EL (cell line): Measurements from ENCODE around the gene DENND5A.

ENCODE experiments used
- DNase-seq: peaks from one replicate; pipeline ENCODE4 v3.0.0-alpha.2; 2016

DENND5A gene

DNA sequence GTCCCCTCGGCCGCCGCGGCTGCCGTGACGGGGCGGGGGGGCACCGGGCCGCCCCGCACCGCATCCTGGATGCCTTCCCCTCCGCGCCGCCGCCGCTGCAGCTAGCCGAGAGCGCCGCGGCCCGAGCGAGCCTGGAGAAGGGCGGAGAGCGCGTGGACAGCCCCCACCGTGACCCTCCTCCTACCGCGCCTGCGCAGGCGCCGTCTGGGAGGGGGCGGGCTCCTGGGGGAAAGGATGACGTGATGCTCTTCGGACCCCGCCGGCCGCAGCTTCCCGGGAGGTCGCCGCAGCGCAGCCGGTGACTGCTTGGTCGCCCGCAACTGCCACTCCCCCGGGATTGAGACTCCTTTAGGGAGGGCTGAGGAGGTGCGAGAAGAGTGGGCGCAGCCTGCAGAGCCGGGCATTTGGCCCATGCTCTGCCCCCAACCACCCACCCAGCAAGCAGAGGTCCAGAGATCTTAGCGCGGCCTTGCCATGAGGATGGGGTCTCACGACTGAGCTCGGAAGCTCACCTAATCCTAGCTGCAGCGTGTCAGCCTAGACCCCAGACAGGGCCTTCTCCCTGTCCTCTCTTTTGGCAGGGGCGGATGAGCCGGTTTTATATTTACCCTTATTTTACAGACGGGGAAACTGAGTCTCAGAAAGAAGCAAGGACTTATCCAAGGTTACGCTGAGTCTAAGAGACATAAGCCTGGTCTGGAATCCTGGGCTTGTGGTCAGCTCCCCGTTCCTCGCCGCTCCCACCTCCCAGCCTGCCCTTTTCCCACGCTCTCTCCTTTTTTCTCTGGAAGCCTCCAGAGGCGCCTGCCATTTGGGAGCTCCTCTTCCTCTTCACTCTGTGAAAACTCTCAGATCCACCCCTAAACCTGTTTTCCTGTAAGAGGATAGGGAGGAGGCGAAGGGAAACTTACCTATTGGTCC is at the start of gene DENND5A:
DENND5A (minus strand) TSS at position 140 of the 921 bp plus-strand sequence. CDS start 281 bp downstream, outside the sequence.
- peak; percentile 90 for DNase-seq

DNA sequence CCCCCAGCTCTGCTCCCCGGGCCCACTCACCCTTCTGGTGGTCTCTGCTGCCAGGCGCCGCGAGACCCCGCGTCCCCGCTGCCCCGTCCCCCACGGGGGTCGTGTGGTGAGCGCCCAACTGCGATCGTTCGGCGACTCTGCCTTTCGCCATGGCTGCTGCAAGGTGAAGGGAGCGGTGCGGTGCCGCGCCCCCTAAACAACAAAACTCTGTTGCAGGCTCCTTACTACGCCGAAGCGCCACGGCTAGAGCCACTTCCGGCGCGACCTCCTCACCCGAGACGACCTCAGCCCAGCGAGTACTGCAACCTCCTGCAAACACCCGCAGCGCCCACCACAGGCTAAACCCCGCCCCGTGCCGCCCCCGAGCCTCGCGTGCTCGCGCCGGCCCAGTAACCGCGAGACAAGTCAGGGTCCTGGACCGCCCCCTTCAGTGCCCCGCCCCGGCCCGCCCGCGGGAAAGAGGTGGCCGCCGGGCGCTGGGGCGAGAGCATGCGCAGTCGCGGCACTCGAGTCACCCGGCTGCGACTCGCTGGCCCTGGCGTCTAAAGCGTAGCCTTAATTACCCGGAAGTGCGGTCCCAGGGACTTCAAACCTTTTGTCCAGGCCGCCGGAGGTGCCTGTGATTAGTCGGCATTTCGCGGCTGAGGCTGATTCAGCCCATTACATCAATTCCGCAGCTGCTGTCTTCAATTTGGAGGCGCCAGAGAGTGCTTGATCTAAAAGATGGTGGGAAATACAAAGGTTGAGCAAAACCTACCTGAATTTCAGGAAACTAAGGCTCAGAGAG is 49.3 kb upstream of the DENND5A start, which contains the start of gene TMEM41B:
TMEM41B (minus strand) TSS at position 303 of the 787 bp plus-strand sequence; CDS start at position 151, 152 bp downstream.
- peak; percentile 99 for DNase-seq

DNA sequence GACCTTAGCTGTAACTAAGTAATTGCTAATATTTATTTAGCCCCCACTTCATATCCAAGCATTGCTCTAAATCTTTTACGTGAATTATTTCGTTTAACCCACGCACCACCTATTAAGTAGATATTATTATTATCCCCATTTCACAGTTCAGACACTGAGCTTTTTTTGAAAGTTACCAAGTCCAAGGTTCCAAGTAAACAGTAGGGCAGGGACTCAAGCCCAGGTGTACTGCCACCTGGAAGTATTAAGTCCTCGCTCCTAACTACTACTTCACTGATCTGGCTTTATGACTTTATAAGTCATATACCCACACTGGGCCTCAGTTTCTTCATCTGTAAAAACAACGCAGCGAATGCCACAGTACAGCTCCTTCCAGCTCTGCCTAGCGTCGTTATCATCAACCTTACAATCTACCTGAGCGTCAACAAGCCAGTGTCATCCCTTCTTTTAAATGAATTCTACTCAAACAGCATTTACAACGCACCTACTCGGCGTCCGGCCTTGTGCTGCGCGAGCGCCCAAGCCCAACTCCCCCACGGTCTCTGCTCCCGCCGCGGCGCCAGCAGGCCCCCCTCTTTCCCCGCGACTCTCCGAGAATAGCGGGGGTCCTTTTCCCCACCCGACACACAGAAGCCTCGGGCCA is 48.6 kb upstream of the DENND5A start:
- DNase-seq, result peak; percentile 37

DNA sequence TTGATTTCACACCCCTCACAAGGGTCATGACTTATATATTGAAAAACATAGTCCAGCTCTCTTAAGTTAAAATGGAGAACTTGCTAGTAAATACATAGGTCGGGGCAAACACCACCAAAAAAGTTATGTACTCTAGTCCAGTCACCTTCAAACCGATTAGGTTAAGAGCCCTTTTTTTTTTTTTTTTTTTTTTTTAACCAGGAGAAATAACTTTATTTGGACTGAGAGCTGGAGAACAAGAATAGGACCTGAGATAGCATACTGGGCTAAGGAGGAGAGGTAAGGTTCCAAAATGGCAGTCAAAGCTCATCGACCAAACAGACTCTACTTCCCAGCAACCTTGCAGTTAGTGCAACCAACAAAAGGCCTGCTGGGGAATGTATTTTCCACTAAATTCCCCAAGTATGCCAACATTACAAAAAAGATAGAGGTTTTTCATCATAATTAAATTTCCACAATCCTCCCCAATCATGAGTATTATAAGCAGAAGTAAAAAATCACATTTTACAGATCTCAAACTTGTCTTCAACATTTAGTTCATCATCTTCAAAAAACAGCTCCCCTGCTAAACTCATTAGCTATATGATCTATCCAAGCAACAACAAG is 45.4 kb upstream of the DENND5A start:
- DNase-seq, result no peak

DNA sequence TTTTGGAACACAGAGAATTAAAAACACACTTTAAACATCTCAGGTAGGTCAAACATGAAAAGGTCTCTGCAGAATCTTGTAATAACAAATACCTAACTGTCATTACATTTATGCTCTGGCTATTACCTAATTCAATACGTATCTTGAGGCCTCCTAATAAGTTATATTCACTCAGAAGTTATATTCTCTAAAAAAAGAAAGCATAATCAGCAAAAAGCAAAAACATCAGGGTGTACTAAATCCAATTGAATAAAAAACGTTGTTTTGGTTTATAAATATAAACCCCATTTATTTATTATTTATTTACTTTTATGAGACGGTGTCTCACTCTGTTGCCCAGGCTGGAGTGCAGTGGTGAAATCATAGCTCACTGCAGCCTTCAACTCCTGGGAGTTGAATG is 39.0 kb upstream of the DENND5A start:
- DNase-seq, result no peak

DNA sequence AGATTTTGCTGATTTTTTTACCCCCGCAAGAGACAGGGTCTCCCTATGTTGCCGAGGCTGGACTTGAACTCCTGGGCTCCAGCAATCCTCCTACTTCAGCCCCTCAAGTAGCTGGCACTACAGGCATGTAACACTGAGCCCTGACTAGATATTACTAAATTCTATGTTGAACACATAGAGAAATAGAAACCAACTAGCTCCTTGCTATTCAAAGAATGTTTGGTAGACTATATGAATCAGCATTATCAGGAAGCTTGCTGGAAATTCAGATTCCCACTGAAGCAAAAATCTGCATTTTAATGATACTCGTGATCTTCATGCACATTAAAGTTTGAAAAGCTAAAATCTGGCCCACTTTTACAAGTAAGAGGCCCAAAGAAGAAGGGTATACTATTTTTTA is 37.3 kb upstream of the DENND5A start:
- DNase-seq, result no peak

DNA sequence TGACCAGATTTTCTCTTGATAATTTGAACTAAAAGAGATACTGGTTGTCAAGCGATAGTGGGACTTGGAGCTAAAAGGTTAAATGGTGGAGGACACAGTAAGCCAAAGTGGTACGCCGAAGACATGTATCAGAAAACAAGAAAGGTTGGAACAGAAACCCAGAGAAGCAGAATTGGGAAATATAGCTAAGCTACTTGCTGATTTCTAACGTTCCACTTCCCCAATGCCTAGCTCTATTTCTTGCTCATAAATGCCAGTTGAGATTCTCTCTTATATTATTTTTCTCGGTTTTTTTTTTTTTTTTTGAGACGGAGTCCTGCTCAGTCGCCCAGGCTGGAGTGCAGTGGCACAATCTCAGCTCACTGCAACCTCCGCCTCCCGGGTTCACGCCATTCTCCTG is 36.6 kb upstream of the DENND5A start:
- no peak for DNase-seq

DNA sequence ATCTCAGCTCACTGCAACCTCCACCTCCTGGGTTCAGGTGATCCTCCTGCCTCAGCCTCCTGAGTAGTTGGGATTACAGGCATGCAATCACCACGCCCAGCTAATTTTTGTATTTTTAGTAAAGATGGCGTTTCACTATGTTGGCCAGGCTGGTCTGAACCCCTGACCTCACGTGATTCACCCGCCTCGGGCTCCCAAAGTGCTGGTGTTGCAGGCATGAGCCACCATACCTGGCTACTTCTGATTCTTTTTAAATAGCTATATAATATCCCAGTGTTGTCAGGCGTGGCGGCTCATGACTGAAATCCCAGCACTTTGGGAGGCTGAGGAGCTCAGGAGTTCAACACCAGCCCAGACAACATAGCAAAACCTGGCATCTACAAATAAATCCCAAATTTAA is 28.5 kb upstream of the DENND5A start:
- no peak for DNase-seq

DNA sequence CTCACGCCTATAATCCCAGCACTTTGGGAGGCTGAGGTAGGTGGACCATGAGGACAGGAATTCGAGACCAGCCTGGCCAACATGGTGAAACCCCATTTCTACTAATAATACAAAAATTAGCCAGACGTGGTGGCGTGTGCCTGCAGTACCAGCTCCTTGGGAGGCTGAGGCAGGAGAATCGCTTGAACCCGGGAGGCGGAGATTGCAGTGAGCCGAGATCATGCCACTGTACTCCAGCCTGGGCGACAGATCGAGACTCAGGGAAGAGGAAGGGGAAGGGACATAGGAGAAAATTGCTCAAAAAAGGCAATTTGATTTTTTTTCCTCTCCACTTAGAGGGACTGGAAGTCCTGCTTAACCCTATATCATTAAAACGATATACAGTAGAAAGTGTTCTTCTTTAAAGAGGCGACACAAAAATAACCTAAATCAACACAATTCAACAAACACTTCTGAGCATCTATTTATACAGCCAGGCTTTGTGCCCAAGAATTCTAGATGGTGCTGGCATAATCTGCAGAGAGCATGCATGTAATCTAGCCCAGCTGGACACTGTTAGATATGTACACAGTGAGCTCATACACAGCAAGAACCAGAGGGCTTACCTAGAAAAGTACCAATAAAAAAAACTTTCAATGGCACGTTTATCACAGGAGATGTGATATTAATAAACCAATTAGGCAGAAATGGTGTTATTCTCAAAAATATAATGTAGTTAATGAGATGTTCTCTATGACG is 20.9 kb upstream of the DENND5A start:
- no peak for DNase-seq

DNA sequence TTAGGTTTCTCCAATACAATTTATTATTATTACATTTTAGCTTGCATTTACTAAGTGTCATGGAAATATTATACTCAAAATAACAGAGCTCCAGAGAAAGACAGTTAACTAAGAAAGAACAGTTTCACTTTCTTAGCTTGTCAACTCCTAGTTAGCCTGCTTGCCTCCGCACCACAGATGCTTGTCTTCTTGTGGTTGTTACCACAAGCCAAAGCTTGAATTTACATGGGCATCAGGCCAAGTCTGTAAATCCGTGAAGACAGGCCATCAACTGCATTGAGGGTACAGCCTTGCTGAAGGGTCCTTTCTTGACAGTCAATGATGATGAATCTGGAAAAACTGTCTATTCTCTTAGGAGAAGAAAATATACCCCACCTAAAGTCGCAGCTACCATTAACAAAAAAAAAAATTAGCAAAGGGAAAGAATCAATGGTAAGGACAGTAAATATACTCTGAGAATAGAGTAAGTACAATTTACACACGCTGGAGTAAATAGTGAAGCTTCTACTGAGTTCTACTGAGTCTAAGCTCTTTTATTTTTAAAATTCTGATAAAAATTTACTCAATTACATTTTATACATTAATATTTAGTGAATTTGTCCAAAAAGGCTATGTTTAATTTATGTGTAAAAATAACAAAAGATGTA is 15.6 kb upstream of the DENND5A start:
- DNase-seq, result peak; percentile 57

DNA sequence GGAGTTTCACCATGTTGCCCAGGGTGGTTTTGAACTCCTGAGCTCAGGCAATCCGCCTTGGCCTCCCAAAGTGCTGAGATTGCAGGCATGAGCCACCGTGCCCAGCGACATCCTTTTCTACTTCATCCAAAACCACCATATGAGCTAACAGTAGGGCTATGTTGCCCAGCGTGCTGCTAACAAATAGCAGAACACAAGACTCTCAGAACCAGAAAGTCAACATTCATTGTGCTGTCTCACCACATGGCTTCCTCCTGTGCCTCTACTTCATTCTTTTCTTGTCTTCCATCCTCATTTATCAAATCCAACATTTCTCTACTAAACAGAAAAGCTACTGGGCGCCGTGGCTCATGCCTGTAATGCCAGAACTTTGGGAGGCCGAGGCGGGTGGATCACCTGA is 12.0 kb upstream of the DENND5A start:
- DNase-seq, result no peak

DNA sequence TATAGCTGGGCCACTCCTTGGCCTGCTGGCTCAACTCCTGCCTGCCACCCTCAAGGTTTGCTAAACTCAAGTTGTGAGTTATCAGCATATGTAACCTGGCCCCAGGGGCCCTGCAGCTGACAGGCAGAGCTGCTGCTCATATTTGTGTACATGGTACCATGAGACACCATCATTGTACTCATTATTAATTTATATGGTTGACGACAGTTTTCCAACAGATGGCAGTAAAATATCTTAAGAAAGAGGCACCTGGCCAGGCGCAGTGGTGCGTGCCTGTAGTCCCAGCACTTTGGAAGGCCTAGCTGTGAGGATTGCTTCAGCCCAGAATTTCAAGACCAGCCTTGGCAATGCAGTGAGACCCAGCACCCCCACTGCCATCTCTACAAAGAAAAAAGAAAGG is 11.4 kb upstream of the DENND5A start:
- DNase-seq, result no peak

DNA sequence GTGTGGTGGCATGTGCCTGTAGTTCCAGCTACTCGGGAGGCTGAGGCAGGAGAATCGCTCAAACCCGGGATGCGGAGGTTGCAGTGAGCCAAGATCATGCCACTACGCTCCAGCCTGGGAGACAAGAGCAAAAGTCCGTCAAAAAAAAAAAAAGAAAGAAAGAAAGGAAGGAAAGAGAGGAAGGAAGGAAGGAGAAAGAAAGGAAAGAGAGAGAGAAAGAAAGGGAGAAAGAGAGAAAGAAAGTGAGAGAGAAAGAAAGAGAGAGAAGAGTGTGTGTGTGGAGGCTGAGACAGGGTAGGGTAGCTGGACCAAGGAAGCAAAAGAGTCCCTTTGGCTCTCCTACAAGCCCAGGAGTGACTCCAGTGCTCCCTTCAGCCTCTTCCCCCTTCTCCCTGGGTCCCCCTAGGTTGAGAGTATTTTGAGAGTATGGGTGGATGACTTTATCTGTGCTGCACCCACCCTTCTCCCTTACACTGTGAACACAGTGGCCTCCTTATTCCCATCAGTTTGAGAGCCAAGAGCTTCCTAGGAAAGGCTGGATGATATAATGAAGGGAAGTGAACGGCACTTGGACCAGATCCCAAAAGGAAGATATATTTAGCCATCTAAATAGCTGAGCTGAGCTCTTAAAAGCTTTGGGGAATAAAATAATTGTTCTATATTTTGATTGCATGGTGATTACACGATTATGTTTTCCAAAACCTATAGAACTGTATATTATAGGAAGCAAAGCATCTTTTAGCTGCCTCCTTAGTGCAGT is 9.5 kb upstream of the DENND5A start:
- DNase-seq, result no peak

DNA sequence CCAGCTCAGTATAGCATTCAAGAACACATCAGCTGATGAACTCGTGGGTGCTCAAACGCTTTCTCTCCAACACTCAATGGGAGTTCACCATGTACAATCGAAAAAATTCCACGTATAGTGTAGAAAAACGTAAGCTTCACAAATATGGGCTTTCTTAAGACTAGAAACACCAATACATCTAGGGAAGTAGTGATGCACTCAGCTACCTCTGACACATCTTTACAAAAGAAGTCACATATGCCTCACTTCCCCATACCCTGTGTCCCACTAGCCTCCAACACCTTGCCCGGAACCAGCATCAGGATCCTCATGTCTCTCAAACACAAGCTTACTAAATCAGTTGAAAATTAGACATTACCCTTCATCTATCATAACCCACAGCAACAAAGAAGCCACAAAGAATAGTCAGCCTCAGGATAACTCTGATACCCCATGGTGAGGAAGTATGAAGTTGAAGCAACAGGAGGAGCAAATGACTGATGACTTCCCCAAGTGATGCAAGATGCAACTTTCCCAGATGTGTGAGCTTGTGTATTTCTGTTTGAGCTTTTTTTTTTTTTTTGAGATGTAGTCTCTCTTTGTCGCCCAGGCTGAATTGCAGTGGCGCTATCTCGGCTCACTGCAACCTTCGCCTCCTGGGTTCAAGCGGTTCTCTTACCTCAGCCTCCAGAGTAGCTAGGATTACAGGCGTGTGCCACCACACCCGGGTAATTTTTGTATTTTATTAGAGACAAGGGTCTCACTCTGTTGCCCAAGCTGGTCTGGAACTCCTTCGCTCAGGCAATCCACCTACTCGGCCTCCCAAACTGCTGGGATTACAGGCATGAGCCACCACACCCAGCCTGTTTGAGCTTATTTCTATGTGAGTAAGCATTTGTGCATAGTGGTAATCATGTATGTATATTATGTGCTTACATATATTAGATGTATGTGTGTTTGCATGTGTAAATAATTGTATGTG is 8.5 kb upstream of the DENND5A start:
- DNase-seq, result peak; percentile 24

DNA sequence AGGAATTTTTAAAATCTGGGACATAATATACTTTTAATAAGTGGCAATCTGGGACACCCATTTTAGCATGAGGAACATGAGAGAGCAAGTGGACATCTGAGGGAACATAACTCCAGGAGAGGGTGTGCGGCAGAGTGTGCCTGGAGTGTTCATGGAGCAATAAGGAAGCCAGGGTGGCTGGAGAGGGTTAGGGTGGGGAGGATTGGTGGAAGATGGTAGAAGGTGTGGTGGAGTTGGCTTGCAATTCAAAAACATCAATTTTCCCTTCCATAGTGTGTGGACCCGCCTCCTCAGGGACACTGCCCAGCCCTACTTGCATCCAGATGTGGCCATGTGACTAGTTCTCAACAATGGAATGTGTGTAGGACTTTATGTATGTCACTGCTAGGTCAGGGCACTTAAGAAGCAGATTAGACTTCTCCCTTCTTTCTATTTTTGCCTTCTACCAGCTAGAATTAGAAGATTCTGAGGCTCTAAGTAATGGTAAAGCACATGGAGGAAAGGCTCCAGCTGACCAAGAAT is 4.4 kb upstream of the DENND5A start:
- peak; percentile 23 for DNase-seq

DNA sequence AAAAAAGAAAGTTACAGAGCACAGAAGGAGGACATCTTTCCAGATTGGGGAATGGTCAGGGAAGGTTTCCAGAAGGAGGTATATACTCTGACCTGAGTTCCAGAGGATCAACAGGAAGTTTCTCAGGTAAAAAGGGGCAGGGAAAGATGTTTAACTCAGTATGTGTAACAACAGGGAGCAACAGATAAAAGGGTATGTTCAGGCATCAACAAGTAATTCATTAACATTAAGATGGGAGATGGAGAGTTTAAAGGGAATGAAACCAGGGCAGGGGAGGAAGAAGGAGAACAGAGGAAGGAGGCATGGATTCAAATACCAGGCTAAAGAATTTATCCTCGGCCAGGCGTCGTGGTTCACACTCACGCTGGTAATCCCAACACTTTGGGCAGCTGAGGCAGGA is 2.5 kb upstream of the DENND5A start:
- no peak for DNase-seq

DNA sequence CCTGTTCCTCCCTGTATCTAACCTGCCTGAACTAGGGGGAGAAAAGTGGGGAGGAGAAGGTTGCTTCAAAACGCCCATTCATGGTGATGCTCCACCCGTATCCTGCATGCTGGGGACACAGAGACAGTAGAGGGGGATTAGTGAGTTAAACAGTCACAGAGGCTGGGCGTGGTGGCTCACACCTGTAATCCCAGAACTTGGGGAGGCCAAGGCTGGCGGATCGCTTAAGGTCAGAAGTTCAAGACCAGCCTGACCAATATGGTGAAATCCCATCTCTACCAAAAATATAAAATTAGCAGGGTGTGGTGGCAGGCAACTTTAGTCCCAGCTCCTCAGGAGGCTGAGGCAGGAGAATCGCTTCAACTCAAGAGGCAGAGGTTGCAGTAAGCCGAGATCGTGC is 1.8 kb upstream of the DENND5A start:
- DNase-seq, result no peak

DNA sequence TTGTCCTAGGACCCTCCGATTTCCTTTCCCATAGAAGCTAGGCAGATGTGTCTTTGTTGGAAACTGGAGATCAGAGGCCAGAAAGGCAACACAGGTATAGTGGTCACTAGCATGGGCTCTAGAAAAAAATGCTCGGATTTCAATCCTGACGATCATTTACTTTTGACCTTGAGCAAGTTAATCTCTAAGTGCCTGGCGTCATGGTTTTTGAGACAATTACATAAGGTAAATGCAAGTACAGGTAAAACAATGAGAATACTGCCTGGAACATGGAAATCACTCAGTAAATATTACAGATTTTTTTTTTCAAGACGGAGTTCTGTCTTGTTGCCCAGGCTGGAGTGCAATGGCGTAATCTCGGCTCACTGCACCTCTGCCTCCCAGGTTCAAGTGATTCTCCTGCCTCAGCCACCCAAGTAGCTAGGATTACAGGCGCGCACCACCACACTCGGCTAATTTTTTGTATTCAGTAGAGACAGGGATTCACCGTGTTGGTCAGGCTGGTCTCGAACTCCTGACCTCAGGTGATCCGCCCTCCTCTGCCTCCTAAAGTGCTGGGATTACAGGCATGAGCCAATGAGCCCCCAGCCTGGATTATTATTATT is 1.1 kb upstream of the DENND5A start:
- DNase-seq, result no peak
